Measurements from ENCODE around the gene DUSP18. TPM values are rescaled to one million over a fixed set of nuclear protein-coding genes. Genes with fewer than 3 reads are reported as not detected.

The DUSP18 gene
- polyA plus RNA-seq, 3 donors, result 13.2 to 34.5 (median 18.9) TPM

DNA sequence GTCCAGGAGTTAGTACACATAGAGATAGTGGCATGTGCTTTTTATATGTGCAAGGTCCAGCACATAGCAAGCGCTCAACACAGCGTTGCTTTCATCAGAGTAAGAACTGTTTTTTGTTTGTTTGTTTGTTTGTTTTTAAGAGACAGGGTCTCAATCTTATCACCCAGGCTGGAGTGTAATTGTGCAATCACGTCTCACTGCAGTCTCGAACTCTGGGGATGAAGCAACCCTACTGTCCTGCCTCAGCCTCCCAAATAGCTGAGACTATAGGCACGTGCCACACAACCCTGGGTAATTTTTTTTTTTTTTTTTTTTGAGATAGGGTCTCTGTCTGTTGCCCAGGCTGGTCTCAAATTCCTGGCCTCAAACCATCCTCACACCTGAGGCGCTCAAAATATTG, 49.9 kb downstream of the DUSP18 start:
- Histone ChIP-seq H3K4me2 (replicated peaks; ENCODE audit: extremely low read depth, low read length, poor library complexity, severe bottlenecking) (no peak overlapping the region), H3K27ac (ENCODE audit: low read depth in 1 of 2, low read length in 2 of 2) (no peak overlapping the region), H3K27me3 (ENCODE audit: control insufficient read depth in 2 of 2, insufficient read depth in 2 of 2, low read length in 2 of 2) (no peaks in the 10 kb centered on the region), H4K20me1 (ENCODE audit: insufficient read depth, low read length) (no peaks in the 10 kb centered on the region), H3K4me3 (replicated peaks in 1 of 3; ENCODE audit: low read depth in 2 of 3, low read length in 3 of 3) (no peak overlapping the region), H3K36me3 (replicated peaks in 1 of 2; ENCODE audit: control insufficient read depth in 1 of 2, insufficient read depth in 2 of 2, low read length in 2 of 2) (no peaks in the 10 kb centered on the region), H3K79me2 (ENCODE audit: insufficient read depth, low read length) (no peaks in the 10 kb centered on the region), H3K9me3 (replicated peaks in 1 of 2; ENCODE audit: control insufficient read depth in 1 of 2, insufficient read depth in 1 of 2, low read length in 2 of 2) (no peaks in the 10 kb centered on the region), H3K4me1 (ENCODE audit: control insufficient read depth in 1 of 2, insufficient read depth in 2 of 2, low read length in 2 of 2) (peaks cover 11 to 21% of the 10 kb centered on the region in 2 donors), H3K9ac (ENCODE audit: insufficient read depth, low read length, poor library complexity, severe bottlenecking) (no peak overlapping the region), H2AFZ (ENCODE audit: insufficient read depth, low read depth, low read length, poor library complexity, severe bottlenecking) (no peak overlapping the region)
- Mint-ChIP-seq H3K36me3 (peaks cover 12 to 26% of the 10 kb centered on the region in 2 donors), H3K9me3 (peaks cover 0 to 2% (median 0%) of the 10 kb centered on the region in 7 donors), H3K27ac (no peak overlapping the region), H3K4me1 (peaks cover 13% of the 10 kb centered on the region), H3K27me3 (ENCODE audit: low read depth in 3 of 3) (peaks cover 1 to 6% (median 2%) of the 10 kb centered on the region in 3 donors), H3K4me3 (no peak overlapping the region)
- TF ChIP-seq, protein P1, sequence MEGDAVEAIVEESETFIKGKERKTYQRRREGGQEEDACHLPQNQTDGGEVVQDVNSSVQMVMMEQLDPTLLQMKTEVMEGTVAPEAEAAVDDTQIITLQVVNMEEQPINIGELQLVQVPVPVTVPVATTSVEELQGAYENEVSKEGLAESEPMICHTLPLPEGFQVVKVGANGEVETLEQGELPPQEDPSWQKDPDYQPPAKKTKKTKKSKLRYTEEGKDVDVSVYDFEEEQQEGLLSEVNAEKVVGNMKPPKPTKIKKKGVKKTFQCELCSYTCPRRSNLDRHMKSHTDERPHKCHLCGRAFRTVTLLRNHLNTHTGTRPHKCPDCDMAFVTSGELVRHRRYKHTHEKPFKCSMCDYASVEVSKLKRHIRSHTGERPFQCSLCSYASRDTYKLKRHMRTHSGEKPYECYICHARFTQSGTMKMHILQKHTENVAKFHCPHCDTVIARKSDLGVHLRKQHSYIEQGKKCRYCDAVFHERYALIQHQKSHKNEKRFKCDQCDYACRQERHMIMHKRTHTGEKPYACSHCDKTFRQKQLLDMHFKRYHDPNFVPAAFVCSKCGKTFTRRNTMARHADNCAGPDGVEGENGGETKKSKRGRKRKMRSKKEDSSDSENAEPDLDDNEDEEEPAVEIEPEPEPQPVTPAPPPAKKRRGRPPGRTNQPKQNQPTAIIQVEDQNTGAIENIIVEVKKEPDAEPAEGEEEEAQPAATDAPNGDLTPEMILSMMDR (IDR thresholded peaks at IDR 0.05), result no peak
- intact Hi-C loops (cut with micrococcal nuclease), result no loop called here
- no peak for DNase-seq
- WGBS (ENCODE audit: insufficient coverage), result 100% methylated on average over 1 of the region's 6 CpGs

- H3K27me3 ChIP-seq (ENCODE audit: control insufficient read depth in 2 of 2, insufficient read depth in 2 of 2, low read length in 2 of 2), result no peaks in the 10 kb centered on the region
- H3K4me2 ChIP-seq (replicated peaks; ENCODE audit: extremely low read depth, low read length, poor library complexity, severe bottlenecking), result peak overlapping the region; percentile 34
- peaks cover 20 to 23% of the 10 kb centered on the region in 2 donors for H3K36me3 Mint-ChIP-seq
- peak overlapping the region; percentile 34 to 79 for H3K27ac ChIP-seq (ENCODE audit: low read depth in 1 of 2, low read length in 2 of 2)
- 23% methylated on average over 4 of the region's 7 CpGs for WGBS (ENCODE audit: insufficient coverage)
- H3K4me1 ChIP-seq (ENCODE audit: control insufficient read depth in 1 of 2, insufficient read depth in 2 of 2, low read length in 2 of 2), result peaks cover 19 to 31% of the 10 kb centered on the region in 2 donors
- no peaks in the 10 kb centered on the region for H3K36me3 ChIP-seq (replicated peaks in 1 of 2; ENCODE audit: control insufficient read depth in 1 of 2, insufficient read depth in 2 of 2, low read length in 2 of 2)
- DNase-seq, result peak; percentile 69 to 83 (median 69)
- peak overlapping the region; percentile 73 to 93 (median 88) for H3K27ac Mint-ChIP-seq
- no peak overlapping the region for H3K9ac ChIP-seq (ENCODE audit: insufficient read depth, low read length, poor library complexity, severe bottlenecking)
- peak overlapping the region in 1 of 3 experiments; percentile 7 for H3K4me3 ChIP-seq (replicated peaks in 1 of 3; ENCODE audit: low read depth in 2 of 3, low read length in 3 of 3)
- H4K20me1 ChIP-seq (ENCODE audit: insufficient read depth, low read length), result no peaks in the 10 kb centered on the region
- no peaks in the 10 kb centered on the region for H3K9me3 ChIP-seq (replicated peaks in 1 of 2; ENCODE audit: control insufficient read depth in 1 of 2, insufficient read depth in 1 of 2, low read length in 2 of 2)
- peak overlapping the region in 1 of 2 donors; percentile 69 for H3K4me3 Mint-ChIP-seq
- intact Hi-C loops (cut with micrococcal nuclease), result no loop called here
- H2AFZ ChIP-seq (ENCODE audit: insufficient read depth, low read depth, low read length, poor library complexity, severe bottlenecking), result no peak overlapping the region
- no peaks in the 10 kb centered on the region for H3K79me2 ChIP-seq (ENCODE audit: insufficient read depth, low read length)
- no peaks in the 10 kb centered on the region for H3K9me3 Mint-ChIP-seq
- TF ChIP-seq, protein P1 (IDR thresholded peaks at IDR 0.05), result no peak
- H3K27me3 Mint-ChIP-seq (ENCODE audit: low read depth in 3 of 3), result peaks cover 1 to 6% (median 2%) of the 10 kb centered on the region in 3 donors
- peaks cover 22% of the 10 kb centered on the region for H3K4me1 Mint-ChIP-seq
Observed at GRCh38 chr22:30615543-30615954, 52.1 kb downstream of the DUSP18 start.
